Measurements from ENCODE around the gene SP2.

SP2 gene

DNA sequence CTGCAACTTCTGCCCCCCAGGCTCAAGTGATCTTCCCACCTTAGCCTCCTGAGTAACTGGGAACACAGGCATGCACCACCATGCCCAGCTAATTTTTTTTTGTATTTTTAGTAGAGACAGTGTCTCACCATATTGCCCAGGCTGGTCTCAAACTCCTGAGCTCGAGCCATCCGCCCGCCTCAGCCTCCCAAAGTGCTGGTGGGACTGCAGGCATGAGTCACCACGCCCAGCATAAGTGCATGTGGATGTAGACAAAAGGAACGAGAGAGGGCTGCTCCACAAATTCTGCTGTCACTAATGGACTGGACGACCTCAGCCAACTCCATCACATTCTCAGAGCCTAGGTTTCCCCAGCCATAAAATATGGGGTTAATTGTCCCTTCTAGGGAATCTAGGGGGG is 7.7 kb upstream of the SP2 start:
- in situ Hi-C loops (cut with MboI; ENCODE audit: low sequenced_read_pairs): no loop called here

DNA sequence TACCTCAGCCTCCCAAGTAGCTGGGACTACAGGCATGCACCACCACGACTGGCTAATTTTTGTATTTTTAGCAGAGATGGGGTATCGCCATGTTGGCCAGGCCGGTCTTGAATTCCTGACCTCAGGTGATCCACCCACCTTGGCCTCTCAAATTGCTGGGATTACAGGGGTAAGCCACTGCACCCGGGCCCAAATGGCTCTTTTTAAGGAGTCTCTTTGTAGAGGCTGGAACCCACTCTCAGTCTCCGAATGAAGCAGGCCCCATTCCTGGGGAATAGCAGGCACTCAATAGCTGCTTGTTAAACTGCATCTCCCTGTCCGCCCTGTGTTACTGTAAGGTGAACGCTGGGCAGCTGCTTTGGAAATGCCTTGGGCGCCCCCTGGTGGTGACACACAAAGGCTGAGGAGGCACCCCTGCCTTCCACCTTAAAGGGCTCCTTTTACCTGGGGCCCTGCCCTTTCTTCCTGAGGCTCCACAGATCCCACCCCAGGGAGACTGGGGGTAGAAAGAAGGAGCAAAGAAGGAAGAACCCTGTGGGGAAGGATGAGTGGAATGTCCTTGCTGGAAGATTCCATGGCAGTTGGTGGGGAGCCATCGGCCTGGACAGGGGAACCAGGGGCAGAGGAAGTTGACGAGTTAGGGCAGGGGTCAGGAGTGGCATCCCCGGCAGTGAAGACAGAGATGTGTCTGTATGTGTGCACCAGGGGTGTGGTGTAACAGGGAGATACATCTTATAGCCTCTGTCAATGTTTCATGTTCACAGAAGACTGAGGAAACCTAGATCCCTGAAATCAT is 6.1 kb upstream of the SP2 start:
- in situ Hi-C loops (cut with MboI; ENCODE audit: low sequenced_read_pairs): no loop called here

DNA sequence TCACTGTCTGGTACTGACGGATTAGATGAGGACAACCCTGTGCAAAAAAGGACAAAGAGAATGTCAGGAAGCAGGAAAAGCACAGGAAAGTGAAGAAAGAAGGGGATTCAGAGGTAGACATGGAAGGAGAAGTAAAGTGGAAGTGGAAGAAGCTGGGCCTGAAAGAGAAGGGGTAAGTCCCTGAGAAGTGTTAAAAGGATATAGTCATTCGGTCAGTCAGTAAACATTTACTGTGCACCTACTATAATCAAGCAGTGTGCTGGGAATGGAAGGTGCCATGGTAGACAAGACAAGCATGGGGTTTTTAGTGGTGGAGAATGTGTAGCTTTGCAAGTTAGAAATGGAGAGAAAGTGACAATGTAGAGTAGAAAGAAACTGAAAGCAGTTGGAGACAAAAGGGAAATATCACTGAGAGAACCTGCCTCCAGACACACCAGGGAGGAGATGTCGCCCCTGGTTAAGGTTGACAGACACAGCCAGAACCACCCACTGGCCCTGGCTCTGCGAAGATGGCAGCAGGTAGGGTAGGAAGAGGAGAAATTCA is 4.4 kb upstream of the SP2 start:
- in situ Hi-C loops (cut with MboI; ENCODE audit: low sequenced_read_pairs): no loop called here

DNA sequence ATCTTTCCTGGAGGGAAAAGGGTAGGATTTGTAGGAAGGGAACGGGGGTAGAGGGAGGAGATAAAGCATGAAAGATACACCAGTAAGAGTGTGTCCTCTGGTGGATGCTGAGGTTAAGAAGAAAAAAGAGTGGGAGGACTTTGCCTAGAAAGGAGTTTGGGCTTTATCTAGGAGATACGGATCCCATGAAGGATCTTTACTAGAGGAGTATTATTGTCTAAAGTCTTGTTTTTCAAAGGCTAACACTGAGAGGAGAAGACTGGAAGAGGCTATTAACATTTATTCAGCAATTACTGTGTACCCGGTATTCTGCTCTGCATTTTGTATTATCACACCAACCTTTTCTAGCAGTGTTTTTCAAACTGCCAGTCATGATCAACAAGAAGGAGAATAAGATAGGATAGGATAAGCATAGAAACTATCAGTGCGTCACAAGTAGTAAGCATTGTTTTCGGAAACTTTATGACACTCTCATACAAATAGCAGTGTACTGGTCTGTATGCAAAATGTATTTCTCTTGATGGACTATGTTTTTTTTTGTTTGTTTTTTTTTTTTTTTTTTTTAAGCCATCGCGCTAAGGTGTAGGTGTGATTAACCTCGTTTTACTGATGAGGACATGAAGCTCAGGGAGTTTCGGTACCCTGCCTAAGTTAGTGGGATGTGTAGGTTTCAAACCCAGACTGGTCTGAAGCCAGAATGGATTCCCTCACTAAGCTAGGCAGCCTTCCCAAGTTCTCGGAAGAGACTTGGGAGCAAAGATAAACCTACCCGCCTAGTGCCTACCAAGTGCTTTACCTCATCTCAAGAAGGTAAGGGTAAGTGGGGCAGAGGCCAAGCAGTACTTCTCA is 1.3 kb upstream of the SP2 start:
- in situ Hi-C loops (cut with MboI; ENCODE audit: low sequenced_read_pairs): no loop called here

DNA sequence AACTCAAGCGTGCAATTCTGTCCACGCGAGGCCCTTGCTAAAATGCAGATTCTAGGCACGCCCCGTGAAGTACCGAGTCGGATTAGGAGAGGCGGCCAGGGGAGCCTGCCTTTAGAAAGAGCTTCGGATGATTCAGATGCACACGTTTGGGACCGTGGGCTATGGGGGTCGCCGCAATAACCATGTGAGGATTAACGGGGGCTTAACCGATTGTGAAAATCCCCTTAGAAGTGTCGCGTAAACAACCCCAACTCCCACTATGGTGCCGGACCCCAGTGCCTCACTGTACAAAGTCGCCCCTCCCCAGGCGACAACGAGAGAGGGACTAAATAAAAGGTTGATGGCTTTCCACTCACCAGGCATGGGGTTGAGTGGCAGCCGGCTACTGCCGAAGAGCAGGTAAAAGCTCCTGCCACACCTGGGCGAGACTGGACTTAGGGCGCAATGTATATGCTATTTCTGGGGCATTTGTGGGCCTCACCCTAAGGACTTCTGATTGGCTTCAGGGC is 635 bp upstream of the SP2 start:
- in situ Hi-C loops (cut with MboI; ENCODE audit: low sequenced_read_pairs): no loop called here

DNA sequence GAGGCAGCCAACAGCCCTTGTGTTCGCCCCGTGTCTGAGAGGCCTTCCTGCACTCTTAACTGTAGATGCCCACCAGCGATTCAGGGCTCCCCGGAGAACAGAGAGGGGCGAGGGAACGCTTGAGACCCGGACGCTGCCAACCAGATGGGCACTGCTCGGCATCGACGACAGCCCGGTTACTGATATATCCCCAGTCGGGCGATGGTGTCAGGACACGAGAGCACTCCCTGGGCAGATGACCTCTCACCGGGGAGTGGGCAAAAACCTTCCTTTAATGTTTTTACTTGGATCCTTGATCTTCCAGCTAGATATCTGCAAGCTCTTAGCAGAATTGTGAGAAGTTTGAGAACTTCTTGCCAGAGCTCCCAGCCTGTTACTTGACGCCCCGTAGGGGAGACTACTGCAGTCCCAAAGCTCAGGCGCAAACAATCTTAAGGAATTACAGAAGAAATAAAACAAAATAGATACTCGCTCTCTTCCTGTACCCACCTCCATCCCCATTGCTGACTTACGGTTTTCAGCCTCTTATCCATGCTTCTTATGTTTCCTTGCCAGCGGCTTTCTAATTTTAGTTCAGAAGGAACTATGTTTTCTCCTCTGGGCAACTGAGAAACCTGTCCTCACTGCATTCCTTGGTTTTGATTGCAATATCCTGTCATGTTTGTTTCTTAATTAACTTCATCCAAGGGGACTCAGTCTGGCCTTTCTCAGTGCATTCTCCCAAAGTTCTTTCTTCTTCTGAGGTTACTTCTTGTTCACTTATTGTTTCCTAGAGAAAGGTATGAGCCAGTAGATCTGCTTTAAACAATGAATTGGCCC is 845 bp downstream of the SP2 start:
- in situ Hi-C loops (cut with MboI; ENCODE audit: low sequenced_read_pairs): no loop called here

DNA sequence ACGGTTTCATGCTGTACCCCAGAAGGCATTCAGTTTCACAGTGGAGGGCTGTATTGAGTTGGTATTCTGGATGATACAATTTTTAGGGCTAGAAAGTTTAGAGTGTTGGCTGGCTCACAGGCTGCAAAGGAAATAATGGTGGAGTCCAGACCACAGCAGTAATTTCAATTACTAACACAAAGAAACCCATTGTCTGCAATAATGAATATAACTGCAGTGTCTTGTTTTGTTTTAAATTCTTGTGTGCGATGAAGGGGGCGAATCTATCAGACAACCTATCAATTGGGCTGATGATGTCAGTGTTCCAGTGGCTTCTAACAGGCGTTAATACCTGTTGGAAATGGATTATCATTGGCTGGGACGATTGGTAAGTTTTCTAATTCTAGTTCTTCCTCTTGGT is 1.5 kb downstream of the SP2 start:
- in situ Hi-C loops (cut with MboI; ENCODE audit: low sequenced_read_pairs): no loop called here

DNA sequence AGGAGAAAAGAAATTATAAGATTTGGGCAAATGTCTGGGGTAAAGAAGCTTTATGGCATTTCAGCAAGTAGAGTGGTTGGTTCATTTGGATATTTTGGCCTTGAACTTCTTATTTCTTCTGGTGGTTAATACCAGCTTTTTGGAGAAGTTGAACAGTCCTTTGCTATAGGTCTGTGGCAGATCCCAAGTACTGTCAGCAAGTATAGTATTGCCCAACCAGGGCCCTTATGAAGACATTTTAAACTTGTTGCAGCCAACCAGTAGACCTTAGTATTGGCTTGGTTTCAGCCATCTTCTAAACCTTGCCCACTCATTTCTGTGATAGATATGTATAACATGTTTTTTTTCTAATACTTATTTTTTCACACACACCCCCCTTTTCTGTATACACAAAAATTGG is 2.2 kb downstream of the SP2 start:
- in situ Hi-C loops (cut with MboI; ENCODE audit: low sequenced_read_pairs): no loop called here

DNA sequence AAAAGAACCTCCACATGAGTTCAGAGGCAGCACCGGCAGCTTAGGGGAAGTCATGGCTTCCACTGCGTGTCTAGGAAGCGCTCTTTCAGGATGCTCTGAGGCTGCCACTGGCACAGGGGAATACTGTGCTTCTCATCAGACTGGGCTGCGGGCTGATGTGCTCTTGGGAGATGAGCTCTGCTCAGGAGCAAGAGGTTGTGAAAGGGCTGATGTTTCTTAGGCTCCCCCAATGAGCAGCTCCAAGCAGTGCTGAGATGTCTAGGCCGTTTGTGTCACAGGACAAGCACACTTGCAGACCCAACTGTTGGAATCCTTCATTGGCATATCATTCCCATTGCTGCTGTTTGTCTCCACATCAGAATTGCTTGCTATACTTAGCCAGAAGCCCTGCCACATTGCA is 3.6 kb downstream of the SP2 start:
- in situ Hi-C loops (cut with MboI; ENCODE audit: low sequenced_read_pairs): no loop called here

DNA sequence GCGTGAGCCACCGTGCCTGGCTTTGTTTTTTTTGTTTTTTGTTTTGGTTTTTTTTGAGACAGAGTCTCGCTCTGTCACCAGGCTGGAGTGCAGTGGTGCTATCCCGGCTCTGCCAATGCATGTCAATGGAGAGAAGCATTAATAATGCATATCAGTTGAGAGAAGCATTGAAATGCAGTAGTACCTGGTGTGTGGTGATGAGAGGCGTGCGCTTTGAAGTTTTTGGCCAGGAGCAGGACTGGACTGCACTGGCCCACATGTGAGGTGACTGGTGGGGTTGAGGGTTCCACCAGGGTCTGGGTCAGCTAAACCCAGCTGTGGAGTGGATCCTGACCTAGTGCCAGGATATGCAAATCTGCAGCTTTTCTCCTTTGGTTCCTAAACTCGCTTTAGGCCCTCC is 5.4 kb downstream of the SP2 start:
- in situ Hi-C loops (cut with MboI; ENCODE audit: low sequenced_read_pairs): no loop called here

DNA sequence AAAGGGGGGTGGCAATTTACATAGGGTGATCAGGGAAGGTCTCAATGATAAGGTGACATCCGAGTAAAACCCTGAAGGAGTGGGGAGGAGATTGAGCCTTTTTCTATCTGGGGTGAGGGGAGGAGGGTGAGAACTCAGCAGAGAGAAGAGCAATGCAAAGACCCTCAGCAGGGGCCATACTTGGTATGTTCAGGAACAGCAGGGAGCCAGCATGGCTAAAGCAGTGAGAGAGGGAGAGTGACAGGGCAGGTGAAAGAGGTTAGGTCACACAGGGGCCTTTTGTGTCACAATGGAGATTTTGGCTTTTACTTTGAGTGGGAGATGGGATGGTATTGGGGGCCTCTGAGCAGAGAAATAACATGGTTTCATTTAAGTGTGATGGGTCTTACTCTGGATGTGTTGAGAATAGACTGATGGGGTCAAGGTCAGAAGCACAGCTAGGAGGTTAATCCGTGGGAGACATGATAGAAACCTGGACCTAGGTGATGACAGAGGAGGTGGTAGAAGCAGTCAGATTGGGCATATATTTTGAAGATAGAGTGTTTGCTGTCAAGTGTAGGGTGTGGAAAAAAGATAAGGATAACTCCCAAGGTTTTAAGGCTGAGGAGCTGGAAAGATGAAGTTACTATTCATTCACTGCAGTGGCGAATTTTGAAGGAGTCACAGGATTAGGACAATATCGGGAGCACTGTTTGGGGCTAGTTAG is 6.2 kb downstream of the SP2 start:
- in situ Hi-C loops (cut with MboI; ENCODE audit: low sequenced_read_pairs): no loop called here

DNA sequence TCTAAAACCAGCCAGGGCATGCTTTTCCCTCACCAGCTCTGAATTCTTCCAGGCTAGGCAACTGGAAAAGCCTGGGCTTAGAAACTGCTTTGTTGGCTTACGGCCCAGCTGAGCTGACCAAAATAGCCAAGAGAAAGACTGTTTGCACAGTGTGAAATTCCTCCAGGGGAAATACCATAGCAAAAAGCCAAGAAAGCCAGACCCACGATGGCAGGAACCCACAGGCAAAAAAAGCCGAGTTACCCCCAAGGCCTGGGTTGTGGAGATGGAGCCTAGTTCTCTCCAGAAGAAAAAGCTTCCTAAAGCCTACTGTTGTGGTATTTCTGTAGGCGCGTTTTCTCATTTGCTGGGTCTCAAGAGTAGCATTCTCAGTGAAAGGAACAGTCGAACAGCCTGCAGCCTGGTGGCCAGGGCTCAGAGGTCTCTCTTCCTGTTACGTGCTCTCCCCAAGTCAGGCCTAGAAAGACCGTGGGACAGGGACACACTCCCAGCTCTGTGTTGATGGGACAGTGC is 9.2 kb downstream of the SP2 start:
- in situ Hi-C loops (cut with MboI; ENCODE audit: low sequenced_read_pairs): no loop called here

DNA sequence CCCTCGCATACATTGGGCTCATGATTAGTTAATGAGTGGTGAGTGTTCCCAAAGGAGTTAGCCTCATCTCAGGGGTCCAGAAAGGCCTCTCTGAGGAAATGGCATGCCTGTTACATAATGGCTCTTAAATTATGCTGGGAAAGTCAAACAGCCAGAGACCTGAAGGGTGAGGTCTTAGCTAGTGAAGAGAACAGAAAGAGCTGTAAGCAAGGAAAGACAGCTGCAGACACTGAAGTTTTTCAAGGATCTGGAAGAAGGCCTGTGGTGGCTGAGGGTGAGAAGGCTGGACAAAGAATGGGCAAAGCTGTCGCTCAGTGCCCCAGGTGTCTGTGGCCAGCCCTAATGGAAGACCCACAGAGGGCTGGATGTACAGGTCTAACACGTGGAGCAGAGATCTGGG is 10.4 kb downstream of the SP2 start:
- in situ Hi-C loops (cut with MboI; ENCODE audit: low sequenced_read_pairs): no loop called here

DNA sequence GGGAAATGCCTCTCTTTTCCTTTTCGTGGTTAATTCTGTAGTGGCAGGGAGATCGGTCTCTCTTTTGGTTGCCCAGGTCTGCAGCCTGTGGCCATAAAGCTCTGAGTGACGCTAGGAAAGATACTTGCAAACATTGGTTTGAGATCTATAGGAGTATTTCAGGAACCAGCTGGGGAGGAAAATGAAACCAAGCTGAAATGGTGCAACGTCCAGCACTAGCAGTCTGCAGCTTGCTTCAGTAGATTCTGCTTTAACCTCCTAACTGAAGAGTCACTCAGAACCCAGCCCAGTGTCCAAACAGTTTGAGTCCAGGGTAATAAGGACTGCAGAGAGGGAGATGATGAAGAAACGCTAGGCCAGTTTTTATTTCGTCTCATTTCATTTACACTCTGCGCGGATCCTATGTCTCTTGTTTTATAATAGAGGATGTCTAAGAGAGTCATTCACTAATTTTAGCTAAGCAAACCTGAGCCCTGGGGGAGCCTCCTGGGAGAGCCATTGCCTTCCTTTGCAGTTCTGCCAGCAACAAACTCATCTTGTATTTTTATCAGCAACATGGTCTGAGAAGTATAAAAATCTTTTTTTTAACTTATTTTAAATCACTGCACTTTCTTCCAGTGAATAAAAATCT is 12.0 kb downstream of the SP2 start:
- in situ Hi-C loops (cut with MboI; ENCODE audit: low sequenced_read_pairs): no loop called here

DNA sequence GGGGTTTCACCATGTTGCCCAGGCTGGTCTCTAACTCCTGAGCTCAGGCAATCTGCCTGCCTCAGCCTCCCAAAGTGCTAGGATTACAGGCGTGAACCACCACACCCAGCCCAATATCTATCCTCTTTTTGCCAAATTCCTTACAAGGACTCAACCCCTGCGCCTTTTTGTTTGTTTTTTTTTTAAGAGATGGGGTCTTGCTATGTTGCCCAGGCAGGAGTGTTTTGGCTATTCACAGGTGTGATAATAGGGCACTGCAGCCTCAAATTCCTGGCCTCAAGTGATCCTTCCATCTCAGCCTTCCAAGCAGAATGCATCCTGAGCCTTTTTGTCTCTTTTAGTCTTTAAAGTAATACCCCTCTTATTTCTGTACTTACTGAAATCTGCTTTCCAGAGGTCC is 17.0 kb downstream of the SP2 start:
- in situ Hi-C loops (cut with MboI; ENCODE audit: low sequenced_read_pairs): no loop called here

DNA sequence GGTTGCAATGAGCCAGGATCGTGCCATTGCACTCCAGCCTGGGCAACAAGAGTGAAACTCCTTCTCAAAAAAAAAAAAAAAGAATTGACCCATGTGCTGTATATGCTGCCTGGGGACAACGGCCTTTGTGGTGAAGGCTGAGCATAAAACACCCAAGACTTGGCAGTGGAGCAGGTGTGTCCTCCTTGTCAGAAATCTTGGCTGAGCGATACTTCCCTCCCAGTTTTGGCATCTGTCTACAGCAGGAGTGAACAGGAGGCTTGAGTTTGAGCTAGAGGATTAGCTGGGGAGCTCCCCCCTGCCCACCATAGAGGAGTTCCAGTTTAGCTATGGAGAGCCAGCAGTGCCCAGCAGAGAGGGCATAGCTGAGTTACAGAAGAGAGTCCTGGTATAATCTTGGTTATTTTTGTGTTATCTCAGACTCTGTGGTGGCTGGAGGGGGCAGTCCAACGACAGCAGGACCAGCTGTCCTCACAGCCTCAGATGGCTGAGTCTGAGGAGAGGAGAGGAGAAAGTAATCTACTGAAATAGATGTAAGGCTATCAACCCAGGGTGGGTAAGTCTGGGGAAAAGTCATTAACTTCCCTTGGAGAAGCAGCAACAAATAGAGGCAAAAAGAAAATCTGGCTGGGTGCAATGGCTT is 18.4 kb downstream of the SP2 start:
- in situ Hi-C loops (cut with MboI; ENCODE audit: low sequenced_read_pairs): no loop called here

DNA sequence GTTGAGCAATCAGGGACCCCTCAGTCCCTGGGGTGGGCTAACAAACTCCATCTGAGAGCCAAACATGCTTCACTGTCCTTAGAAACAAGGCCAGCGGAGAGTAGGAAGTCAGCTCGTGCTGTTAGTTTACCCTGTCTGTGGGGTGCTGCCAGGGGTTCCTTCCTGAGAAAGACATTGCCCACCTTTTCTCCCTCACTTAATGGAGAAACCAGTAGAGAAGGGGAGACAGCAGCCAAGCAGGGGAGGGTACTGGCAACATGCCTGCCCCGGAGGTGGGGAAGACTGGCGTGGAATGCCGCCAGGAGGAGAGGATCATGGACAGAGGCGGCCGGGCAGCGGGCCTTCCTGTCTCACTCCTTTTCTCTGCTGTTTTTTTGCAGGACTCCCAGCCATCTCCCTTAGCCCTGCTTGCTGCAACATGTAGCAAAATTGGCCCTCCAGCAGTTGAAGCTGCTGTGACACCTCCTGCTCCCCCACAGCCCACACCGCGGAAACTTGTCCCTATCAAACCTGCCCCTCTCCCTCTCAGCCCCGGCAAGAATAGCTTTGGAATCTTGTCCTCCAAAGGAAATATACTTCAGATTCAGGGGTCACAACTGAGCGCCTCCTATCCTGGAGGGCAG is 19.9 kb downstream of the SP2 start:
- in situ Hi-C loops (cut with MboI; ENCODE audit: low sequenced_read_pairs): no loop called here

DNA sequence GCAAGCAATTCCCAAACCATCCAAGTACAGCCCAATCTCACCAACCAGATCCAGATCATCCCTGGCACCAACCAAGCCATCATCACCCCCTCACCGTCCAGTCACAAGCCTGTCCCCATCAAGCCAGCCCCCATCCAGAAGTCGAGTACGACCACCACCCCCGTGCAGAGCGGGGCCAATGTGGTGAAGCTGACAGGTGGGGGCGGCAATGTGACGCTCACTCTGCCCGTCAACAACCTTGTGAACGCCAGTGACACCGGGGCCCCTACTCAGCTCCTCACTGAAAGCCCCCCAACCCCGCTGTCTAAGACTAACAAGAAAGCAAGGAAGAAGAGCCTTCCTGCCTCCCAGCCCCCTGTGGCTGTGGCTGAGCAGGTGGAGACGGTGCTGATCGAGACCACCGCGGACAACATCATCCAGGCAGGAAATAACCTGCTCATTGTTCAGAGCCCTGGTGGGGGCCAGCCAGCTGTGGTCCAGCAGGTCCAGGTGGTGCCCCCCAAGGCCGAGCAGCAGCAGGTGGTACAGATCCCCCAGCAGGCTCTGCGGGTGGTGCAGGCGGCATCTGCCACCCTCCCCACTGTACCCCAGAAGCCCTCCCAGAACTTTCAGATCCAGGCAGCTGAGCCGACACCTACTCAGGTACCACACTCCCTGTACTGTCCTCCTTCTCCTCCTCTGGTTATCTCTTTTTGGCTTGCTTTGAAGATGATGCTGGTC is 20.6 kb downstream of the SP2 start:
- in situ Hi-C loops (cut with MboI; ENCODE audit: low sequenced_read_pairs): no loop called here
